Measurements from ENCODE around the gene DCX. TPM values are rescaled to one million over a fixed set of nuclear protein-coding genes. Genes with fewer than 3 reads are reported as not detected.
A peak's percentile ranks its signal among the peaks of the same experiment; 100 is the strongest.

DCX gene
- total RNA-seq, 1 donor from 2014 or later = 6.1 TPM

DNA sequence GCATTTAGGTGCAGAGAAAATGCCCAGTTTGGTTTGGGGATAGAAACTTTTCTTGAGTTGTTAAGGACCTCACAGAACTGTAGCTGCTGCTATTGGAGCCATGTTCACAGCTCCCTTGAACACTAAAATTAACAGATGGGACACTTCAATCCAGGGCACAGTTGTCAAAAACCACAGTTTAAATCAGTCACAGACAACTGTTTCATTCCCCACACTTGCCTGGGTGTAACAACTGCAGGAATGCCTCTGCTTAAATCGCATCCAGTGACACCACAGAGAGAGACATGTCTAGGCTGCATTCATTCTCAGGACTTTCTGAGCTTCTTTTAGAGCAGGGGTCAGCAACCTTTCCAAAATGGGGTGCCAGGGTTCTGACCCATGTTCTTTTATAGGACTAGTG, 129.0 kb downstream of the DCX start:
- Mint-ChIP-seq H3K9me3 (no peaks in the 10 kb centered on the region), H3K27me3 (ENCODE audit: low read depth) (no peaks in the 10 kb centered on the region), H3K36me3 (no peaks in the 10 kb centered on the region), H3K4me1 (no peaks in the 10 kb centered on the region), H3K4me3 (no peak overlapping the region), H3K27ac (no peak overlapping the region)
- no peak for DNase-seq (ENCODE audit: low spot score in 2 of 2, unreplicated experiment in 2 of 2)
- TF ChIP-seq, protein P1, sequence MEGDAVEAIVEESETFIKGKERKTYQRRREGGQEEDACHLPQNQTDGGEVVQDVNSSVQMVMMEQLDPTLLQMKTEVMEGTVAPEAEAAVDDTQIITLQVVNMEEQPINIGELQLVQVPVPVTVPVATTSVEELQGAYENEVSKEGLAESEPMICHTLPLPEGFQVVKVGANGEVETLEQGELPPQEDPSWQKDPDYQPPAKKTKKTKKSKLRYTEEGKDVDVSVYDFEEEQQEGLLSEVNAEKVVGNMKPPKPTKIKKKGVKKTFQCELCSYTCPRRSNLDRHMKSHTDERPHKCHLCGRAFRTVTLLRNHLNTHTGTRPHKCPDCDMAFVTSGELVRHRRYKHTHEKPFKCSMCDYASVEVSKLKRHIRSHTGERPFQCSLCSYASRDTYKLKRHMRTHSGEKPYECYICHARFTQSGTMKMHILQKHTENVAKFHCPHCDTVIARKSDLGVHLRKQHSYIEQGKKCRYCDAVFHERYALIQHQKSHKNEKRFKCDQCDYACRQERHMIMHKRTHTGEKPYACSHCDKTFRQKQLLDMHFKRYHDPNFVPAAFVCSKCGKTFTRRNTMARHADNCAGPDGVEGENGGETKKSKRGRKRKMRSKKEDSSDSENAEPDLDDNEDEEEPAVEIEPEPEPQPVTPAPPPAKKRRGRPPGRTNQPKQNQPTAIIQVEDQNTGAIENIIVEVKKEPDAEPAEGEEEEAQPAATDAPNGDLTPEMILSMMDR (IDR thresholded peaks at IDR 0.05; ENCODE audit: unreplicated experiment) = no peak

DNA sequence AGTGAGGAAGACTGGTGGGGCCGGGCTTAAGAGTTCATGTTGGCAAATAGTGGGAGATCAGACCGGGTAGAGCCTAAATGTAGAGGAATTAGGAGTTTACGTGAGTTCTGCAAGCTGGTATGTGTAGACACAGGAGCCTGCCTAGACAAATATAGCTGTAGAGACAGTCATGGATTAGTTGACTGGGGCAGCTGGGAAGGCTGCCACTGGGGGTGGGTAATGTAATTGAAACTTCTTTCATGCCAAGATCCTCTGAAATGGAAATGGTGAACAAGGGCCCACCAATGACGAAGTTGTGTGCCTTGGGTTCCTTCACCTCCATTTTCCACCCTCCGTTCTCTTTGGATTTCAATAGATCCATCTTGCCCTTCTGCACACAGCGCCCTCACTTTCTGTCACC, 129.9 kb downstream of the DCX start:
- Mint-ChIP-seq H3K4me3 (no peak overlapping the region), H3K27ac (no peak overlapping the region), H3K27me3 (ENCODE audit: low read depth) (no peaks in the 10 kb centered on the region), H3K36me3 (no peaks in the 10 kb centered on the region), H3K9me3 (no peaks in the 10 kb centered on the region), H3K4me1 (no peaks in the 10 kb centered on the region)
- TF ChIP-seq, protein P1 (IDR thresholded peaks at IDR 0.05; ENCODE audit: unreplicated experiment) = no peak
- no peak for DNase-seq (ENCODE audit: low spot score in 2 of 2, unreplicated experiment in 2 of 2)

DNA sequence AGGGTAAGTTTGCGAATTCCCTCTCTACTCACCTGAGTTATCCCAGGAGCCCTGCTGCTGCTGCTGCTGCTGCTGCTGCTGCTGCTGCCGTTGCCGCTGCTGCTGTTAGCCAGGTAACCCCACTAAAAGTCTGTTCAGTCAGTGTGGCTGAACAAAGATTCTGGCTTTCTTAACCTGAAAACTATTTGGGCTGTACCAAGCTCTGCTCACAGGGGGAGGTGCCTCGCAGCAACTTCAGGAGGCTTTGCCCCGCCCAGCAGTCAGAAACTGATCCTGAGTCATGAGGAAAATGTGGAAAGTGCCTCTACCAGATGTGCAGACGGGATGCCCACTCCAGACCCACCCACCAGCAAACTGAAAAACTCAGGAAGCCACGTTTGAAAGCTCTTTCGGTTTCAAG, 141.7 kb downstream of the DCX start, which contains the start of gene CAPN6:
Gene CAPN6, minus strand, starts transcription at position 145 of the 400 bp plus-strand sequence. CDS start 6,547 bp downstream, outside the sequence.
- Mint-ChIP-seq H3K4me3 (peak within 1 kb of the TSS; percentile 77), H3K9me3 (no peaks in the 10 kb centered on the region), H3K27me3 (ENCODE audit: low read depth) (no peaks in the 10 kb centered on the region), H3K27ac (peak within 1 kb of the TSS; percentile 81), H3K4me1 (peaks cover 52% of the 10 kb centered on the region), H3K36me3 (no peaks in the 10 kb centered on the region)
- TF ChIP-seq, protein P1 (IDR thresholded peaks at IDR 0.05; ENCODE audit: unreplicated experiment) = no peak
- DNase-seq (ENCODE audit: low spot score in 2 of 2, unreplicated experiment in 2 of 2) = peak; percentile 27 to 58

DNA sequence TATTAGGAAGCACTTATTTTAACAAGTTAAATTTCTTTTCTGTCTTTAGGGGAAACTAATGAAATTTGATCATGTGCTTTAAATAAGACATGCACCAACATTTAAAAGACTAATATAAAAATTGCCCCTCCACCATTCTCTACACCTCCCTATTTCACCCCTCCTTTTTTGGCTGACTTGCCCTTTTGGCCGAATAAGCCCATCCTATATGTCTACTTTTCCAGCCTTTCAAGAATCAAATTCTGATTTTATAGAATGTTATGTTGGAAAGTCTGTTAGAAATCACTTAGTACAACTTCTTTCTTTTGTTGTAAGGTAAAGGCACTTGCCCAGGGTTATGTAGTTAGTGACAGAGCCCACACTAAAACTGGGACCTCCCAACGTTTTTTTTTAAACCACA, 143.5 kb downstream of the DCX start:
- H3K4me3 Mint-ChIP-seq = peak overlapping the region; percentile 77
- no peaks in the 10 kb centered on the region for H3K36me3 Mint-ChIP-seq
- H3K9me3 Mint-ChIP-seq = no peaks in the 10 kb centered on the region
- no peak for DNase-seq (ENCODE audit: low spot score in 2 of 2, unreplicated experiment in 2 of 2)
- TF ChIP-seq, protein P1 (IDR thresholded peaks at IDR 0.05; ENCODE audit: unreplicated experiment) = no peak
- H3K27me3 Mint-ChIP-seq (ENCODE audit: low read depth) = no peaks in the 10 kb centered on the region
- peaks cover 67% of the 10 kb centered on the region for H3K4me1 Mint-ChIP-seq
- H3K27ac Mint-ChIP-seq = no peak overlapping the region

DNA sequence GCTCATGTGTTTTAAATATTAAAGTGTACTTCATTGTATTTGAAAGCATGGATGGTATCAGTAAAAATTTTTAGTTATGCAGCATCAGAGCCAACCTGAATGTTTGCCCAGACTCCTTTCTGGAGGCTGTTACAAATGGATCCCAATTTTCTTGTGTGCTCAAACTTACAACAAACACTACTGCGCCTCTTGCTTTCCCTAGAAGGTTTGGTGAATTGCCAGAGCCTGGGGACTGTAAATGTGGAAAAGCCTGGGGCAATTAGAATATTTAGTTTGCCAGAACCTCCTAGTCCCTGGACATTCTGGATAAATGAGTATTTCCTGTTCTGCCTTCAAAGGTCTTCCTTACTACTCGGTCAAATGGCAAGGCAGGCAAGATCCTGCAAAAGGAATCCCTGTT, 146.5 kb downstream of the DCX start:
- Mint-ChIP-seq H3K4me3 (no peak overlapping the region), H3K36me3 (peaks cover 9% of the 10 kb centered on the region), H3K27me3 (ENCODE audit: low read depth) (no peaks in the 10 kb centered on the region), H3K9me3 (no peaks in the 10 kb centered on the region), H3K27ac (no peak overlapping the region), H3K4me1 (peaks cover 81% of the 10 kb centered on the region)
- no peak for DNase-seq (ENCODE audit: low spot score in 2 of 2, unreplicated experiment in 2 of 2)
- TF ChIP-seq, protein P1 (IDR thresholded peaks at IDR 0.05; ENCODE audit: unreplicated experiment) = no peak

DNA sequence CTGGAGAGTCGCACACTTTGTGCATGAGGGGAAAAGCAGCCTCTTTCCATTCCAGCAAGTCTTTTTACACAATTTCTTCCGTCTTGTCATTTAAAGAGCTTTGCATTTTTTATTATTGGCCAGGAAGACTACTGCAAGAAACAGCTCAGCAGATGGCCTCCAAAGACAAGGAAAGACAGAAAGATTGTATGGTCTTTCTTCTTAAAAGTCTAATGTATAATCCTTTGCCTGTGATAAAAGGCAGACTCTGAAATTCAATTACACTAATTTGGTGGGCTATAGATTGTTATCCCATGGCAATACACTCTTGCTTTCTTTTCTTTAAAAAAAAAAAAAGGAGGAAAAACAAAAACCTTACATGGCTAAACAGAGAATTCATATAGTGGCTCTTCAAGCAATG, 147.6 kb downstream of the DCX start:
- DNase-seq (ENCODE audit: low spot score in 2 of 2, unreplicated experiment in 2 of 2) = no peak
- peak overlapping the region; percentile 84 for H3K27ac Mint-ChIP-seq
- peaks cover 9% of the 10 kb centered on the region for H3K36me3 Mint-ChIP-seq
- H3K9me3 Mint-ChIP-seq = no peaks in the 10 kb centered on the region
- peaks cover 73% of the 10 kb centered on the region for H3K4me1 Mint-ChIP-seq
- H3K4me3 Mint-ChIP-seq = no peak overlapping the region
- no peaks in the 10 kb centered on the region for H3K27me3 Mint-ChIP-seq (ENCODE audit: low read depth)
- TF ChIP-seq, protein P1 (IDR thresholded peaks at IDR 0.05; ENCODE audit: unreplicated experiment) = no peak

All from mesothelial cell of epicardium (in vitro differentiated cells).